Esophagus muscularis mucosa (tissue), 4 donors: ENCODE data around the gene HOXD11. TPM values are rescaled to one million over a fixed set of nuclear protein-coding genes. Genes with fewer than 3 reads are reported as not detected.

Experiments used
- DNase-seq: peaks from one replicate; pipeline ENCODE4 v3.0.0-alpha.2; 2017; ENCODE audit errors: extremely low spot score
- H3K27ac ChIP-seq, 4 donors: fragments of 200-600 bp; sonication (generic); replicated peaks in 1 of 4; 1 replicate in 3 of 4; 2 replicates in 1 of 4; pipeline ENCODE4 v1.5.1; 2016 to 2019; ENCODE audit warnings: mild to moderate bottlenecking in 1 of 4
- H3K27me3 ChIP-seq, 4 donors: fragments of 200-600 bp; sonication (generic); one replicate each; pipeline versions ENCODE4 v1.5.1 to v1.6.0; 2016 to 2019
- H3K36me3 ChIP-seq, 4 donors: fragments of 200-600 bp; sonication (generic); one replicate each; pipeline ENCODE4 v1.5.1; 2016 to 2019
- H3K4me1 ChIP-seq, 4 donors: fragments of 200-600 bp; sonication (generic); one replicate each; pipeline ENCODE4 v1.5.1; 2016 to 2019
- H3K4me3 ChIP-seq, 4 donors: fragments of 200-600 bp; sonication (generic); 1 replicate in 2 of 4; 2 replicates in 2 of 4; pipeline ENCODE4 v1.5.1; 2016 to 2019; ENCODE audit warnings: mild to moderate bottlenecking in 4 of 4, moderate library complexity in 1 of 4
- H3K9me3 ChIP-seq, 4 donors: fragments of 200-600 bp; sonication (generic); 1 replicate in 3 of 4; 2 replicates in 1 of 4; pipeline ENCODE4 v1.5.1; 2016 to 2019
- EP300 ChIP-seq: sonication (generic); formaldehyde crosslinking; IDR thresholded peaks from one replicate; pipeline ENCODE4 v1.6.1; 2017; ENCODE audit warnings: antibody characterized with exemption
- POLR2A ChIP-seq: fragments of 450-650 bp; IDR thresholded peaks from one replicate; pipeline ENCODE4 v1.6.1; 2017; ENCODE audit warnings: antibody characterized with exemption, moderate library complexity, mild to moderate bottlenecking, low read depth
- POLR2AphosphoS5 ChIP-seq, 2 donors: sonication (generic); formaldehyde crosslinking; IDR thresholded peaks; one replicate each; pipeline ENCODE4 v1.6.1; 2017; ENCODE audit warnings: antibody characterized with exemption in 2 of 2
- WGBS: methylation state at CpG from one replicate; pipeline ENCODE4 v1.1.5; 2018; 5-methylcytosine and 5-hydroxymethylcytosine counted together
- intact Hi-C: fragments of 100-400 bp; cut with DNase I; formaldehyde crosslinking; loops from one replicate; pipeline ENCODE4 v1.15.1; 2023
- total RNA-seq, 4 donors: library from RNA; depleted of rRNA; stranded (reverse); fragments of >200 nt; gene quantifications; one replicate each; pipeline versions ENCODE4 v1.1.0 to v1.2.1, GENCODE V29; 2016
- TF ChIP-seq, protein P1 (sequence below), 3 experiments: fragments of 200-600 bp in 2 of 3; fragments of 450-650 bp in 1 of 3; sonication (generic) in 2 of 3; IDR thresholded peaks; one replicate each; pipeline ENCODE4 v1.5.1; 2017 to 2019; ENCODE audit warnings: antibody characterized with exemption in 3 of 3, mild to moderate bottlenecking in 2 of 3, moderate library complexity in 1 of 3

The HOXD11 gene
- total RNA-seq, 4 donors from 2014 or later: not detected

- H3K27me3 ChIP-seq: peaks cover 0 to 91% (median 51%) of the 10 kb centered on the region in 4 donors
- intact Hi-C loops: no loop called here
- 47% methylated on average over 6 of the region's 6 CpGs for WGBS
Observed at GRCh38 chr2:176146101-176146500, 39.0 kb downstream of the HOXD11 start.

GRCh38 chr2:176146645-176147044, 39.6 kb downstream of the HOXD11 start:
- Histone ChIP-seq H3K4me1 (peaks cover under 1 to 16% (median 5%) of the 10 kb centered on the region in 4 donors), H3K27ac (no peak overlapping the region), H3K36me3 (no peaks in the 10 kb centered on the region), H3K4me3 (no peak overlapping the region), H3K27me3 (peaks cover 0 to 93% (median 55%) of the 10 kb centered on the region in 4 donors), H3K9me3 (no peaks in the 10 kb centered on the region)
- TF ChIP-seq EP300 (no peak), POLR2AphosphoS5 (IDR thresholded peaks at IDR 0.05) (no peak), POLR2A (no peak)
- TF ChIP-seq, protein P1, sequence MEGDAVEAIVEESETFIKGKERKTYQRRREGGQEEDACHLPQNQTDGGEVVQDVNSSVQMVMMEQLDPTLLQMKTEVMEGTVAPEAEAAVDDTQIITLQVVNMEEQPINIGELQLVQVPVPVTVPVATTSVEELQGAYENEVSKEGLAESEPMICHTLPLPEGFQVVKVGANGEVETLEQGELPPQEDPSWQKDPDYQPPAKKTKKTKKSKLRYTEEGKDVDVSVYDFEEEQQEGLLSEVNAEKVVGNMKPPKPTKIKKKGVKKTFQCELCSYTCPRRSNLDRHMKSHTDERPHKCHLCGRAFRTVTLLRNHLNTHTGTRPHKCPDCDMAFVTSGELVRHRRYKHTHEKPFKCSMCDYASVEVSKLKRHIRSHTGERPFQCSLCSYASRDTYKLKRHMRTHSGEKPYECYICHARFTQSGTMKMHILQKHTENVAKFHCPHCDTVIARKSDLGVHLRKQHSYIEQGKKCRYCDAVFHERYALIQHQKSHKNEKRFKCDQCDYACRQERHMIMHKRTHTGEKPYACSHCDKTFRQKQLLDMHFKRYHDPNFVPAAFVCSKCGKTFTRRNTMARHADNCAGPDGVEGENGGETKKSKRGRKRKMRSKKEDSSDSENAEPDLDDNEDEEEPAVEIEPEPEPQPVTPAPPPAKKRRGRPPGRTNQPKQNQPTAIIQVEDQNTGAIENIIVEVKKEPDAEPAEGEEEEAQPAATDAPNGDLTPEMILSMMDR (IDR thresholded peaks at IDR 0.05): no peak
- intact Hi-C loops: no loop called here
- DNase-seq: no peak

More at GRCh38 chr2:176146101-176146500, 39.0 kb downstream of the HOXD11 start:
- H3K36me3 ChIP-seq: no peaks in the 10 kb centered on the region
- DNase-seq: no peak
- H3K9me3 ChIP-seq: no peaks in the 10 kb centered on the region
- no peak overlapping the region for H3K4me3 ChIP-seq
- H3K27ac ChIP-seq: no peak overlapping the region
- peaks cover 0 to 10% (median under 1%) of the 10 kb centered on the region in 4 donors for H3K4me1 ChIP-seq
- TF ChIP-seq EP300 (no peak), POLR2AphosphoS5 (IDR thresholded peaks at IDR 0.05) (no peak), POLR2A (no peak)
- TF ChIP-seq, protein P1 (IDR thresholded peaks at IDR 0.05): no peak

- Histone ChIP-seq H3K9me3 (no peaks in the 10 kb centered on the region), H3K4me3 (no peak overlapping the region), H3K27ac (no peak overlapping the region), H3K36me3 (no peaks in the 10 kb centered on the region), H3K27me3 (peaks cover 0 to 93% (median 60%) of the 10 kb centered on the region in 4 donors), H3K4me1 (peaks cover 3 to 22% (median 11%) of the 10 kb centered on the region in 4 donors)
- WGBS: 34% methylated on average over 19 of the region's 32 CpGs
- intact Hi-C loops: no loop called here
- no peak for DNase-seq
- TF ChIP-seq, protein P1 (IDR thresholded peaks at IDR 0.05): no peak
- TF ChIP-seq EP300 (no peak), POLR2A (no peak), POLR2AphosphoS5 (IDR thresholded peaks at IDR 0.05) (no peak)
Observed at GRCh38 chr2:176147210-176147799, 40.2 kb downstream of the HOXD11 start.

DNA sequence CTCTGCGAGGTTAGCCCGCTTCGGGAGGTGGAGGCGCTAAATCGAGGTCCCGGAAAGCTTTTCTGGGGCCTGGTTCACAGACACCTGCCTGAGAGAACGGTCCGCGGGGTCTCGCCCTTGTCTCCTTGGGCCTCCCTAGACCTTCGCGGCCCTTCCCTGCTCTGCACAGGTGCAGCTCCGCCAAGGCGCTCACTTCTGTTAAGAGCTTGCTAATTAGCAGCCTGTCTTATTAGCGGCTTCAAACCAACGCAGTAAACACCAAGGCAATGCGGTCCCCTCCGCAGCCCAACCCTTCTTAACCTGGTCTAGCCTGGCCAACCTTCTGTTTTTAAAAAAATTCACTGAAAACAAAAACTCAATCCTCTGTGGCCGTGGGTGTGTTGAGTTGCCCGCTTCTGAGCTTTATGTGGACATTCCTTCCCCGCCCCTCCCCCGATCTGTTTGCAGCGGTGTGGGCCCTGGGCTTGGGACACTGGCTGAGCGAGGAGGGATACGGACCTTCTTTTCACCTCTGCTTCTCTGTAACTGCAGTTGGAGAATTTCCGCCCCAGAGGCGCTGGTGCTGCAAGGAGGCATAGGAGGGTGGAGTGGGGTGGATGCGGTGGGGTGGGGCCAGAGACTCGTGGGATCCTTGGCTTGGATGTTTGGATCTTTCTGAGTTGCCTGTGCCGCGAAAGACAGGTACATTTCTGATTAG, 40.9 kb downstream of the HOXD11 start:
- H3K4me3 ChIP-seq: no peak overlapping the region
- TF ChIP-seq POLR2AphosphoS5 (IDR thresholded peaks at IDR 0.05) (no peak), EP300 (no peak), POLR2A (no peak)
- TF ChIP-seq, protein P1 (IDR thresholded peaks at IDR 0.05): no peak
- 31% methylated on average over 29 of the region's 31 CpGs for WGBS
- intact Hi-C loops: no loop called here
- no peak overlapping the region for H3K27ac ChIP-seq
- DNase-seq: no peak
- H3K36me3 ChIP-seq: no peaks in the 10 kb centered on the region
- peaks cover 0 to 93% (median 63%) of the 10 kb centered on the region in 4 donors for H3K27me3 ChIP-seq
- H3K9me3 ChIP-seq: no peaks in the 10 kb centered on the region
- peaks cover 3 to 26% (median 13%) of the 10 kb centered on the region in 4 donors for H3K4me1 ChIP-seq
